Adrenal gland (tissue), 12 donors: ENCODE measurements around the gene SERPINF2. TPM values are rescaled to one million over a fixed set of nuclear protein-coding genes. Genes with fewer than 3 reads are reported as not detected.
"Not testable (repeated sequence)": the region's sequence is repeated elsewhere in the genome, so short reads cannot be mapped to it uniquely, and the experiment has no call there.

ENCODE experiments used
- DNase-seq, 7 donors: peaks; one replicate each; pipeline ENCODE4 v3.0.0-alpha.2; 2019 to 2020
- H3K27ac ChIP-seq, 5 donors: fragments of 200-600 bp; sonication (generic) in 4 of 5; 1 replicate in 3 of 5; 2 replicates in 2 of 5; pipeline versions ENCODE4 v1.5.1 to v1.8.0; 2016 to 2020; ENCODE audit warnings: mild to moderate bottlenecking in 1 of 5
- H3K27me3 ChIP-seq: fragments of 200-600 bp; 2 replicates; pipeline ENCODE4 v1.8.0; 2021
- H3K36me3 ChIP-seq, 2 donors: fragments of 200-600 bp; replicated peaks in 1 of 2; 1 replicate in 1 of 2; 2 replicates in 1 of 2; pipeline versions ENCODE4 v1.5.1 to v1.8.0; 2018 to 2022
- H3K4me1 ChIP-seq, 2 donors: fragments of 200-600 bp; replicated peaks in 1 of 2; 1 replicate in 1 of 2; 2 replicates in 1 of 2; pipeline versions ENCODE4 v1.5.1 to v1.8.0; 2018 to 2021
- H3K4me3 ChIP-seq, 4 donors: fragments of 200-600 bp; sonication (generic) in 3 of 4; one replicate each; pipeline ENCODE4 v1.5.1; 2016 to 2018
- H3K9me3 ChIP-seq, 3 donors: fragments of 200-600 bp; sonication (generic) in 1 of 3; replicated peaks in 1 of 3; 1 replicate in 2 of 3; 2 replicates in 1 of 3; pipeline versions ENCODE4 v1.5.1 to v1.8.0; 2016 to 2021
- CTCF ChIP-seq, 6 experiments: fragments of 450-650 bp in 4 of 6; fragments of 200-600 bp in 2 of 6; sonication (generic) in 1 of 6; IDR thresholded peaks; 1 replicate in 5 of 6; 2 replicates in 1 of 6; pipeline versions ENCODE4 v1.5.1 to v1.8.0; 2016 to 2021; ENCODE audit warnings: antibody characterized with exemption in 6 of 6, mild to moderate bottlenecking in 2 of 6, moderate library complexity in 1 of 6
- POLR2A ChIP-seq, 2 donors: fragments of 450-650 bp; IDR thresholded peaks; one replicate each; pipeline ENCODE4 v1.6.1; 2017; ENCODE audit warnings: antibody characterized with exemption in 2 of 2, mild to moderate bottlenecking in 2 of 2, moderate library complexity in 1 of 2
- WGBS, 4 donors: extraction: QIAGEN DNeasy Blood & Tissue Kit in 2 of 4; methylation state at CpG; one replicate each; pipeline versions ENCODE4 v1.1.5 to v1.1.7; 2013 to 2017; 5-methylcytosine and 5-hydroxymethylcytosine counted together
- intact Hi-C, 2 donors: fragments of 100-400 bp; cut with DNase I; formaldehyde crosslinking; loops; one replicate each; pipeline versions ENCODE4 v1.14.1 to v1.15.0; 2022 to 2023
- polyA plus RNA-seq, 3 donors: library from polyadenylated mRNA; stranded (reverse); fragments of 200-250 nt in 2 of 3; fragments of 350-450 nt in 1 of 3; fragmentation: Illumina TruSeq in 1 of 3; extraction: RNeasy Lipid Tissue Mini Kit (QIAGEN cat#74804) in 1 of 3; gene quantifications; one replicate each; pipeline ENCODE4 v1.2.3, GENCODE V29; 2013 to 2014
- total RNA-seq, 9 donors: library from RNA; depleted of rRNA in 4 of 9; stranded (reverse); fragments of >200 nt in 4 of 9; fragments of 120-200 nt in 1 of 9; fragmentation: NEBNext Ultra II Directional in 1 of 9; extraction: Animal tissue kit (Norgen Biotek cat#: 25700) in 1 of 9; gene quantifications; one replicate each; pipeline versions ENCODE4 v1.1.0 to v1.2.4, GENCODE V29; 2013 to 2023
- donor health status: healthy with polysubstance abuse.
- donor health status: Bipolar disorder and iron deficiency.
- donor health status: DM: yes; HTN: yes; CAD: no.
- donor health status: DM: no; HTN: no; CAD: no.
- donor health status: DM: no; HTN: no; CAD: no.
- donor health status: DM: yes; HTN: yes; CAD: no.

The SERPINF2 gene
- total and polyA plus RNA-seq, 12 donors, result 0.59 to 6.4 (median 2.4) TPM

GRCh38 chr17:1762901-1763898 is 20.5 kb downstream of the SERPINF2 start:
- H3K27me3 ChIP-seq, result no peaks in the 10 kb centered on the region
- DNase-seq, result peak in 2 of 7 donors; percentile 32 to 36
- no peaks in the 10 kb centered on the region for H3K36me3 ChIP-seq
- WGBS, 4 donors, result 40 to 71% (median 47%) methylated on average over 5 to 22 of the region's 22 CpGs
- peak overlapping the region in 1 of 4 donors; percentile 14 for H3K4me3 ChIP-seq
- H3K9me3 ChIP-seq, result no peaks in the 10 kb centered on the region
- peaks cover 0 to 20% of the 10 kb centered on the region in 2 donors for H3K4me1 ChIP-seq
- intact Hi-C loops, result no loop called here
- peak overlapping the region in 4 of 5 donors; percentile 36 to 83 (median 74) for H3K27ac ChIP-seq
- TF ChIP-seq POLR2A (IDR thresholded peaks at IDR 0.05), result no peak
- TF ChIP-seq CTCF (IDR thresholded peaks at IDR 0.05), result no peak

DNA sequence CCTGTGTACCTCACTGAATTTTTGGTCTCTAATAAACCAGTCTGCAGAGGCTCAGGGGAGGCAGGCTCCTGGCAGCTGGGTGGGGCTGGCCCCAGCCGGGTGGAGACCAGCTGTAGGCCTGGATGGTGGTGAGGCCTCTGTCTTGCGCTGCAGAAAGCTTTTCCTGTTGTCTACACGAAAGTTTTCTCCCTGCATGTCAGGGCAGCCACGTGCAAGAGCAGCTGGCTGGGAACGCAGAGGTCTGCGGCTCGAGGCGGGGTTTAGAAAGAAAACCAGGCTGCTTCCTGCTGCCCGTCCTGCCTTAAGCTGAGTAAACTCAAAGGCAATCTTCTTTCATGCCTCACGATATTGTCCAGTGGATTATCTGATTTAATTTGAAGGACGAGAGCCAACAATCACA is 21.6 kb downstream of the SERPINF2 start:
- Histone ChIP-seq H3K27me3 (no peaks in the 10 kb centered on the region), H3K9me3 (no peaks in the 10 kb centered on the region), H3K4me1 (peaks cover 0 to 20% of the 10 kb centered on the region in 2 donors), H3K36me3 (no peaks in the 10 kb centered on the region), H3K4me3 (no peak overlapping the region), H3K27ac (peak overlapping the region in 4 of 5 donors; percentile 36 to 83 (median 74))
- intact Hi-C loops, result no loop called here
- 41 to 64% (median 46%) methylated on average over 11 of the region's 11 CpGs for WGBS, 4 donors
- peak in 6 of 7 donors; percentile 45 to 75 (median 62) for DNase-seq
- TF ChIP-seq CTCF (IDR thresholded peaks at IDR 0.05), result no peak

GRCh38 chr17:1764705-1765104 is 22.0 kb downstream of the SERPINF2 start:
- H3K9me3 ChIP-seq, H3K27me3 ChIP-seq, H3K36me3 ChIP-seq, H3K4me3 ChIP-seq, intact Hi-C loops, DNase-seq: not testable (repeated sequence)
- 81 to 87% (median 85%) methylated on average over 5 to 7 of the region's 7 CpGs for WGBS, 4 donors
- H3K4me1 ChIP-seq, result peaks cover 0 to 20% of the 10 kb centered on the region in 2 donors
- peak overlapping the region in 2 of 5 donors; percentile 79 to 83 for H3K27ac ChIP-seq

DNA sequence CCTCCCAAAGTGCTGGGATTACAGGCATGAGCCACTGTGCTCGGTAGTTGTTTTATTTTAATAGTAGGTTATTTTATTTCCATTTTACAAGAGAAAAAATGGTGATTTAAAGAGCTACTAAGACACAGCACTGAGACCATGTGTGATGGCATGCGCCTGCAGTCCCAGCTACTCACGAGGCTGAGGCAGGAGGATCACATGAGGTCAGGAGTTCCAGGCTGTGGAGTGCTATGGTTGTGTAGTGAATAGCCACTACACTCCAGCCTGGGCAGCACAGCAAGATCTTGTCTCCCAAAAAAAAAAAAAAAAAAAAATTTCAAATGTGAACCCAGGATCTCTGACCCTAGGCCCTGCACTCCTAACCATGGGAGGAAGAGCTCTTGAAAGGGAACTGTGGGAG is 22.9 kb downstream of the SERPINF2 start:
- no peak overlapping the region for H3K27ac ChIP-seq
- no peak for TF ChIP-seq CTCF (IDR thresholded peaks at IDR 0.05)
- TF ChIP-seq POLR2A (IDR thresholded peaks at IDR 0.05), result no peak
- no peaks in the 10 kb centered on the region for H3K36me3 ChIP-seq
- peaks cover 0 to 20% of the 10 kb centered on the region in 2 donors for H3K4me1 ChIP-seq
- WGBS, 4 donors, result 74 to 84% (median 79%) methylated on average over 3 of the region's 3 CpGs
- DNase-seq, result no peak
- intact Hi-C loops, result no loop called here
- no peaks in the 10 kb centered on the region for H3K9me3 ChIP-seq
- H3K4me3 ChIP-seq, result no peak overlapping the region
- H3K27me3 ChIP-seq, result no peaks in the 10 kb centered on the region
